SIG-M5 (cell line): ENCODE results near the gene PADI3.

Source experiments
- DNase-seq: peaks from one replicate; lab custom pipeline; 2025; lab: John Stamatoyannopoulos, UW

PADI3 gene

DNA sequence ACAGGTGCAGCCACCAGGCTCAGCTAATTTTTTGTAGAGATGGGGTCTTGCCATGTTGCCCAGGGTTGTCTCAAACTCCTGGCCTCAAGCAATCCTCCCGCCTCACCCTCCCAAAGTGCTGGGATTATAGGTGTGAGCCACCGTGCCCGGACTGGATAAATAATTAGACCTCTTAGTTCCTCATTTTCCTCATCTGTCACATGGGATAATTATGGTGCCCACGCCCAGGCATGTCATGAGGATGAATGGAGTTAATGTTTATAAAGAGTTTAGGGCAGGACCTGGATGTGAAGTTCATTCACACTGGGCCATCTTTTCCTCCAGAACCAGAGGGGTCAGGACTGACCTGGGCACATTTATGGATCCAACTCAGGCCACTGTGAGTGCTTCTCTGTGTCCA, 23.7 kb downstream of the PADI3 start:
- DNase-seq = no peak

DNA sequence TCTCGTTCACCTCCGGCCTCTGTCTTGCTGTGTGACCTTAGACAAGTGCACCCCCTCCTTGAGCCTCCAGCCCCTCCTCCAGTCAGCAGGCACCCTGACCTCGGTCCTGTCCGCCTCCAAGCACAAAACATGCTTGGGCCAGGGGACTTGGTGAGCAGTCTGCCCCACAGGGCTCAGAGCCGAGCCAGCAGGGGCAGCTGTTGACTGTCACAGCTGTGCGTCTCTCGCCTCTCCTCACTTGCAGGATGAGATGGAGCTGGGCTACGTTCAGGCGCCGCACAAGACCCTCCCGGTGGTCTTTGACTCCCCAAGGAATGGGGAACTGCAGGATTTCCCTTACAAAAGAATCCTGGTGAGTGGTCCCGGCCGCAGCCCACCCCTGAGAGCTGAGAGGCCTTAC, 24.2 kb downstream of the PADI3 start:
- no peak for DNase-seq

DNA sequence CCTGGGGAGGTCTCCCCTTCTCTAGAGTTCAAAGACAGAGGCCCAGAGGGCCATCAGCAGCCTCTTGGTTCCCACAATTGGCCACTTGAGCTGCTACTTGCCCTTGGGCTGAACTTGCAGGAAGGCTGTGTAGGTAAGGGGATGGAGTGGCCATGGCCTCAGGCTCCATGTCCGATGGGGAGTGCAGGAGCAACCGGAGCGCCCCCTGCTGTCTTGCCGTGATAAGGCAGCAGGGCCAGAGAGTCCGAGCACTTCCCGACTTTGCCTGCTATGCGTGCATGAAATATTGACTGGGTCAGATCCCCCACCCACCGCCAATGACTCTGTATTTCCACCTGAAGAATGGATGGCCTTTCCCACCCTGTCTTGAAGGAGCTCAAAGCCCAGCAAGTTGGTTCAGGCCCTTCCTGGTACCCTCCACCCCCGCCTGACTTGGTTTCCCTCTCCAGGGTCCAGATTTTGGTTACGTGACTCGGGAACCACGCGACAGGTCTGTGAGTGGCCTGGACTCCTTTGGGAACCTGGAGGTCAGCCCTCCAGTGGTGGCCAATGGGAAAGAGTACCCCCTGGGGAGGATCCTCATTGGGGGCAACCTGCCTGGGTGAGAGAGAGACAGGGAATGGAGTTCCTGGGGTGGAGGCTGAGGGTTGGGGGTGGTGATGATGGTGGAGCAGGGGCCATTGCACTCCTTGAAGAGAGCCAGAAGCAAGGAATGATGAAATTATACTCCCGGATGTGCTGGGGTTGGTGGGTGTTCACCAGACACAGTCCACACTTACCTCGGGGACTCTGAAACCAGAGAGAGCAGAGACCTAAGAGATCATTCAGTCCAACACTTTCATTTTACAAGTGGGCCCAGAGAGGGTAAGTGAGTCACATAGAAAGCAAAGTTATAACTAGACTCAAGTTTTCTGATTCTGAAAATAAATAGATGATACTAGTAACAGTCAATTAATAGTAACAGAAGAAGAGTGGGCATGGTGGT, 25.6 kb downstream of the PADI3 start:
- no peak for DNase-seq

DNA sequence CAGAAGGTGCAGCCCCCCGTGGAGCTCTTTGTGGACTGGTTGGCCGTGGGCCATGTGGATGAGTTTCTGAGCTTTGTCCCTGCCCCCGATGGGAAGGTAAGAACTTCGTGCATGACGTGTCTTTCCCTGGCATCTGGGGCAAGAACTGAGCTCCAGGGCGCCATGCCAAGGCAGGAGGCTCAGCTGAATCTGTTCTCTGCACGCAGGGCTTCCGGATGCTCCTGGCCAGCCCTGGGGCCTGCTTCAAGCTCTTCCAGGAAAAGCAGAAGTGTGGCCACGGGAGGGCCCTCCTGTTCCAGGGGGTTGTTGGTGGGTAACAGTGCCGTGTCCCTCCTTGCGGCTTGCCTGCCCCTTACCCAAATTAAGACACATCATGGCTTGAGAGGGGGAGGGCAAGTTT, 27.7 kb downstream of the PADI3 start:
- DNase-seq = no peak

DNA sequence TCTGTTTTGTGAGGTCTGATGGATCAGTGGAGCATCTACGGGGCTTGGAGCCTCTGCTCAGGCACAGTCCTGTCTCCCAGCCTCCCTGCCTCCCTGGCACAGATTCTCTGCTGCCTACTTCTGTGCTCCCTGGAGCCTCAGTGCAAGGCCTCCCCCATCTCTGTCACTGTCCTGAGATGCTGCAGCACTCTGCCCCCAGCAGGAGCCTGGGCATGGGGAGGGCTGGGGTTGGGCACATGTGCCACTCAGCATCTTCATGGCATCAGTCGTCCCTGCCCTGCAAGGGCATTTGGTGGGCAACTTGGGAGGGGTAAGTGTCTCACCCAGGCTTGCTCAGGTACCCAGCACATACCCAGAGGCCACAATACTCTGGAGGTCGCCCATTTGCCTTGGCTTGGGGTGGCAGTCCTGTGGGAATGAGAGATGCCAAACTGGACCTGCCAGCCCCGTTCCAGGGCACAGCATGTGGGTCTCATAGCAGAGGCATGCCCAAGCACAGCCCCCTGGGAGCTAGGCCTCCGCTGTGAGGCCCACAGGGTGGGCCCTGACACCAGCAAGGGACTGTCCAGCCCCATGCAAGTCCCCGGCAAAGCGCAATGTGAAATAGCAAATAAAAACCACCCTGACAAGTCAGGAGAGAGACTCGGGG, 28.7 kb downstream of the PADI3 start:
- DNase-seq = no peak

DNA sequence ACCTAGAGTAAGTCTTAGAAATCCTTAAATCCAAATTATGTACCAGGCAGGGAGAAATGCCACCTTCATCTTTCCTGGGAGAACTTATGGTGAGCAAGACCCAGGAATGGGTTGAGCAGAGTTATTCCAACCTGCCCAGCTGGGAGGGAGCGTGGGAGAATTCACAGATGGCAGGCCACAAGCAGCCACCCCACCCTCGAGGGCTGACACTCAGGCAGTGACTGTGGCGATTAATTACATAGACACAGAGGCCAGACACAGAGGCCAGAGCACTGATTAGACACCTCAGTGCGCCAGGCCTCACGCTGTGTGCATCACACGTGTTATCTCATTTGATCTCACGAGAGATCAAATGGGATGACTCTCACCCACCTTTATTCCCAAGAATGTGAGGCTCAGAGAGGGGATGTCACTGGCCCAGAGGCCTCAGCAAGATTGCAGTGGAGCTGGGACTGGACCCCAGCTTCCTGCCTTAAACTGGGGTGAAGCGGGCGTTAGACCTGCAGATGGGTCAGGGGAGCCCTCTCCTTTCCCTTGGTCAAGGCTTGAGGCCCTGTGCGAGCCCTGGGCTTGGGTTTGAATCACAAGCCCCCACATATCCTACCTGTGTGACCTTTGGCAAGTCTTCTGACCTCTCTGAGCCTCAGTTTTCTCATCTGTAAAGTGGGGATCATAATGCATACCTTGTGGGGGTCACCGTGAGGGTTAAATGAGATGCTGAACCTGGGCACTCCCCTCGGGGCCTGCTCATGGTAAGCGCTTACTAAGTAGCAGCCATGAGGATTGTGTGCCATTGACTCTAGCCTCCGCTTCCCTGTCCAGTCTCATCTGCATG, 30.3 kb downstream of the PADI3 start:
- DNase-seq = no peak

DNA sequence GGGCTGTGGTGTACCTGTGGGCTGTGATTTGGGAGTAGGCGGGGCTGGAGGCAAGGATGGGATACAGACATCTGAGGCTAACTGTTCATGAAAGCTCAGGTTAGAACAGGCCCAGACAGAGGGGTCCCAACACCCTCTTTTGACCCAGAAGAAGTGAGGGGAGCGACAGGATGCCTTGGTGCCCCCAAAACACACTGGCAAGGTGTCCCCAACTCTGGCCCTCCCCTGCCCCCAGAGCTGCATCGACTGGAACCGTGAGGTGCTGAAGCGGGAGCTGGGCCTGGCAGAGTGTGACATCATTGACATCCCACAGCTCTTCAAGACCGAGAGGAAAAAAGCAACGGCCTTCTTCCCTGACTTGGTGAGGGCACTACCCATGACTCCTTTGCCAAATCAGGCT, 31.5 kb downstream of the PADI3 start:
- no peak for DNase-seq

DNA sequence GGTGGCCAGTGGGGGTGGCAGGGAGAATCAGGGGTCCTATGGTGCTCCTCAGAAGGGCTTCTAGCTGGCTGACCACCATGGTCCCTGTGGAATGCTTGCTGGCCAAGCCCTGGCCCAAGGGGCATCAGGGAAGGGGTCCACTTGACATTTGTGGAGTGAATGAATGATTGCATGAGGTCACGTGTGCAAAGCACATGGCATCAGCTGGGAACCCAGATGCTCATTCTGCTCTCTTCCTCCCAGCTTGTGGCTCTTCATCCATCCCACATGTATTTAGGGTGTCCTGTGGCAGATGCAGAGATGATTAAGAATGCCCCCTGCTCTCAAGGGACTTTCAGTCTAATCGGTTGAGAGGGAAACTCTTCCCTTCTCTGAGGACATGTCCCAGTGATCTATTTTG, 32.0 kb downstream of the PADI3 start:
- DNase-seq = no peak

DNA sequence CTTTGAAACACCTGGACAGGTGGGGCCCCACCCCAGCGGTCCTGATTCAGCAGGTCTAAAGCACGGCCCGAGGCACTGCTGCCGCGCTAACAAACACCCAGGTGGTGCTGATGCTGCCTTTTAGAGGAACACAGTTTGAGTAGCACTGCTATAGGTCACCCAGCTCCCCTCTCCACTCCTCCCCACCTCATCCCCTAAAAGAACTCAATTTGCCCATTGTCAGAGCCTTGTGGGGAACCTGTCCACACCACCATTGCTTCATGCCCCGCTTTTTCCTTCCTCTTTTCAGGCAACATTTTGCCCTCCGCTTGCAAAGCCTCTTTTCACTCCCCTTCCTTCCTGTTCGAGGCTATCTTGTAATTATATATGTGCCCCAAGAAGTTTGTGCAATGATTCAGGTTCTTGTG, 32.9 kb downstream of the PADI3 start:
- peak; percentile 93 for DNase-seq

DNA sequence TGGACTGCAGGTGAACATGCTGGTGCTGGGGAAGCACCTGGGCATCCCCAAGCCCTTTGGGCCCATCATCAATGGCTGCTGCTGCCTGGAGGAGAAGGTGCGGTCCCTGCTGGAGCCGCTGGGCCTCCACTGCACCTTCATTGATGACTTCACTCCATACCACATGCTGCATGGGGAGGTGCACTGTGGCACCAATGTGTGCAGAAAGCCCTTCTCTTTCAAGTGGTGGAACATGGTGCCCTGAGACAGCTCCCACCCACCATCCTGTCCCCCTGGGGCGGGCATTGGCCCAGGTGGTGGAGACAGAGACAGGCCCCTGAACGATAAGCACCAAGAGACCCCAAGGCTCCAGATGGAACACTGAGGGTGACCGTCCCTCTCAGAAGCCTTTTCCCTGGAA, 33.9 kb downstream of the PADI3 start:
- no peak for DNase-seq

DNA sequence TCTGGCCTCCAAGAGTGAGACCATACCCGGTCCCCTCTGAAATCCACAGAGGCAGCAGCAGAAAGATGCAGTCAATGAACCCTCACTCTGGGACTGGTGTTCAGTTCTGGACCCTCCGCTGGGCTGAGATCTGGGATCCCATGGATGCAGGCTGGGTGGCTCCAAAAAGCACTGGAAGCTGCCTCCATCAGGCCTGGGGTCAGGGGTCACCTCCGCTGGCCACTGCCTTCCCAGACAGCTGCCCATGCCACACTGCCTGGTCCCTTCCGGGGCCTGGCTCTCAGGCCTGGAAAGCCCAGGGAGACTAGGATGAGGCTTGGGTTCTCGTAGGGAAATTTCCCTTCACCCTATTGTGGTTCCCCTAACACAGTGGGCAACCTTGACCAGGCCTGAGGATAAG, 37.7 kb downstream of the PADI3 start:
- no peak for DNase-seq

DNA sequence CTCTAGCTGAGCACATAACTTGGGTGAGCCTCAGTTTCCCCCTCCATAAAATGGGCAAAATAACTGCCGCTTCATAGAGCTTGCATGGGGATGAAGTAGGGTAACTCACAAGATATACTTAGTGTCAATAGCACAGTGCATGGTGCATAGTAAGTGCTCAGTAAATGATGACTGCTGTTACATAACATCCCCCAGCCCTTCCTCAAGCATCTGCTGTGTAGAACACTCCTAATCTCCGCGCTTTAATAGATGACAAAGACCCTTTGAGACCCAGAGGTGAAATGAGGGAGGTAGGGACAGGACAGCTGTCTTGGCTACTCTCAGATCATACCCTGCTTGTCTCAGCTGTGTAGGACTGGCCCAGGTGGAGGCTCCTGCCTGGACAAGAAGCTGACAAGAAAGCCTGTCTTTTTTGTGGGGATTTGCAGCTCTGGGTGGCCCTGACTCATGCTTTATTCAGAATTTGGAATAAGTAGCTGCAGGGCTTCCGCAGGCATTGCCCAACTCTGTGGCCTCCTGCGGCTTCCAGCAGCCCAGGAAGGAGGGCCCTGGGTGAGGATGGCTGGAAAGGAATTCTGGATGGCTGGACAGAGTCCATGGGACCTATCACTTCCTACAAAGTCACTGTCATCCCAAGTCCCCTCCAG, 38.4 kb downstream of the PADI3 start:
- DNase-seq = no peak

DNA sequence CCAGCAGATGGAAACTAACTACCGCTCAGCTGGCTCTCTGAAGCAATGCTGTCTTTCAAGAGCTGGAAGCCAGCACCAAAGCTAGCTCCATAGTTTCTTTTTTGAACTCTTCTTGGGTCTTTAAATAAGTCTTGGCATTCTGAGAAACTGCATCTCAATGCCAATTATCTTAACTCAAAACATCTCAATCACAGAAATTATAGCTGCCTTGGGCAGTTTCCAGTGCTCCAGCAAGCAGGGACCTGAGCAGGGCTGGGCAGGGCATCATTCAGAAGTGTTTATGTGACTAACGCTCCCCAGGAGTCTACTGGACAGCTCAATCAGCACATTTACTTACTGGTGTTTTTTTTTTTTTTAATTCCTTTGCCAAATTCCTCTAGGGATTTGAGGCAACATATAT, 40.8 kb downstream of the PADI3 start:
- DNase-seq = no peak

DNA sequence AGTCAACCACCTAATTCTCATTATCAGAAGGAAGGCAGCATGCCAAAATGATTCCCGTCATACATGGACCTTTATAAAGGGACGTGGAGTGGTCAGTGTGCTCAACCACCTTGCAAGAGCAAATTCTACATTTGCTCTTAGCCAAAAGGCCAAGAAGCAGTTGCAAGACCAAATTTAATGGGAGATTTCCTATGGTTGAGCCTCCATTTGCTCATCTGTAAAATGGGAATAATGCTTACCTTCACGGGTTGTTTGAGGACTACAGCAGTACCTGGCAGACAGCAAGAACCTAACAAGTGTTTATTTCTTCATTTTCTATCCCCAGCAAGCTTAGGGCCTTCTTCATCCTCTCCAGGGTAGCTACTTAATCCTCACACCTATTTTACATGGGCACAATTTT, 41.7 kb downstream of the PADI3 start:
- DNase-seq = no peak

DNA sequence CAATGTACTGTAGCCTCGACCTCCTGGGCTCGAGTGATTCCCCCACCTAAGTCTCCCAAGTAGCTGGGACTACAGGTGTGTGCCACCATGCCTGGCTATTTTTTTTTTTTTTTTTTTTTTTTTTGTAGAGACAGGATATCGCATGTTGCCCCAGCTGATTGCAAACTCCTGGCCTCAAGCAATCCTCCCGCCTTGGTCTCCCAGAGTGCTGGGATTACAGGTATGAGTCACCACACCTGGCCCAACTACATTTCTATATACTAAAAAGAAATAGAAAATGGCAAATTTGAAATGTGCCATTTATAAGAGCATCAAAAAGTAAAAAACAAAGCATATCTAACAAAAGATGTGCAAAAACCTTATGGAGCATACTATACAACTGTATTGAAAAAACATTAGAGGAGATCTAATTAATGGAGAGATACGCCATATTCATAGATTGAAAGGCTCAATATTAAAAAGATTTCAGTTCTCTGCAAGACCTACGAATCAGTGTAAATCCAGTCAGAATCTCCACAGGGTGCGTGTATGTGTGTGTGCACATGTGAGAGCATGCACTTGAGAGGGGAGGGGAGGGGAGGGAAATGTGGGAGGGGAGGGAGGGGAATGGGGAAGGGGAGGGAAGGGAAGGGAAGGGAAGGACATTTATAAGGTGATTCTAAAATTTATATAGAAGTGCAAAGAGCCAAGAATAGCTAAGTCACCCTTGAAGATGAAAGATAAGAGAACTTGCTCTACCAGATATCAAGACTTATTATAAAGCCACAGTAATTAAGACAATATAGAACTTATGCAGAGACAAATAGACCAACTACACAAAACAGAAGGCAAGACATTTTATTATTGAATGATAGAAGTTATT, 43.6 kb downstream of the PADI3 start:
- DNase-seq = no peak

DNA sequence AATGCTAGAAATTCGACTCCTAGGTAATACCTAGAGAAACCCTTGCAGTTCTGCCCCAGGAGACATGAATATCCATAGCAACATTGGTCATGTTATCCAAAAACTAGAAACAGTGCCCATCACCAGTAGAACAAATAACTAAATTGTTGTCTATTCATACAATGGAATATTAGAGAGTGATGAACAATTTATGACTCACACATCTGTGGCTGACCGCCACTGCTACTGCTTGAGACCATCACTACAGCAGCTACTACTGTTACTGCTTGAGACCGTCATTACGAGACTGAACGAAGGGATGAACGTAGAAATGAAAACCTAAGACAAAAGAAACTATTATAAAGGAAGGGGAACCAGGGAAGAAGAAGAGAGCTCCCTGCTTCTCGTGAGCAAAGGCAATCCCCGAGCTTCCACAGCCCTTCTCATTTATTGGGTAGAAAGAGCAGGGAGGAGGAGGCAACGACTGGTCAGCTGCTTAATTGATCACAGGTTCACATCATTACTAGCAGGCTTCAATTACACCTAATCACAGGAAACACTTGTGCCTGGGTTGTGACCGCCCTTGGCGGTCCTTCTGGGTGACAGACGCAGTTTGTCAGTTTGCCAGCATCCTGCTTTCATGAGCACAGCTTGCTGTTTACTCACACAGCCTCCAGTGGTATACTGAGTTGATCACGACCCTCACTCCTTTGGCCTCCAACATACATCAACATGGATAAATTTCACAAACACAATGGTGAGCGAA, 45.0 kb downstream of the PADI3 start:
- DNase-seq = no peak

DNA sequence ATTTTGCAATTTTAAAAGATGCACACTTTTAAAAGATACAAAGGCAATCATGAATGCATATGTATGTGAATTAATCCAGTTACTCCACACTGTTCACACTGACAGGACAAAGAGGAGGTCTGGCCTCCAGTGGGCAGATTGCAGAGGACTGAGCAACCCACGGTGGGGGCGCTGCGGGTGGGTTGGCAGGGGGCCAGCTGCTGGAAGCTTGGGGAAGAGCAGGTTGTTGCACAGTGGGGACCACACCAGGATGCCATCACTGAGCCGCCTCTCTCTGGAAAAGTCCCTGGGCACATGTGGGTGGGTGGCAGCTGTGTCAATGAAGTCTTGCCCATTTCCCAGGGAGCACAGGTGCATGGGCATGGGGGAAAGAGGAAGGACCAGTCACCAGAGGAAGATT, 46.4 kb downstream of the PADI3 start:
- no peak for DNase-seq

DNA sequence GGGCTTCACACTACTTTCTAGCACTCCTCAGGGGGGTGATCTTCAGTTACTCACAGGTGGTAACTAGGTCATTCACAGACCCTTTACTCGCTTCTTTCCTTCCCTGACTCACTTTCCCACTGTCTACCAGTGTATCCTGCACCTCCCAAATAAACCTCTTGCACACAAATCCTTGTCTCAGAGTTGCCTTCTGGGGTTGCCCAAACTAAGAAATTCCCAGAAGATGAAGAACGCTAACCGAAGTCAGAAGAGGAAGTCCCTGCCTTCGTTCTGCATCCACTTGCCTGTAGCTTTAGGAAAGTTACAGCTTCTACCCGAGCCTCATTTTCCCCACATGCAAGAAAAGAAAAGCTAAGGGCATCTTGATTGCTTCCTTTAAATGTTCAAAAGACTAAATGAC, 47.2 kb downstream of the PADI3 start:
- no peak for DNase-seq

DNA sequence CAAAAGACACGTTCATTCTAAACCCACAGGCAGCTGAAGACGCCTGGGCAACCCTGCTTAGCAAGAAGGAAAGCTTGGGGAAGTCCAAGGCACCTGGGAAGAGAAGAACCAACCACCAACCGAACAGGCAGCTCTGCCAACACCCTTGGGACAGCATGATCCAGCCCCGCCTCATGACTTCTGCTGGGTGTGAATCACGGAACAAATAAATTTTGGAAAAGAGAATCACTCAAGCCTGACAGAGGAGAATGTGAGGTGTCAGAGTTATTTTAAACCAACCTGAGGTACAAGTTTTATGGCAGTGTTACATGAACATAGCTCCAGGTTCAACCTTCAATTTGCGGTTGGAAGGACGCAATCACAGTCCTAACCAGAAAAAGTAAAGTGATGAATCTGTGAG, 49.1 kb downstream of the PADI3 start:
- no peak for DNase-seq

DNA sequence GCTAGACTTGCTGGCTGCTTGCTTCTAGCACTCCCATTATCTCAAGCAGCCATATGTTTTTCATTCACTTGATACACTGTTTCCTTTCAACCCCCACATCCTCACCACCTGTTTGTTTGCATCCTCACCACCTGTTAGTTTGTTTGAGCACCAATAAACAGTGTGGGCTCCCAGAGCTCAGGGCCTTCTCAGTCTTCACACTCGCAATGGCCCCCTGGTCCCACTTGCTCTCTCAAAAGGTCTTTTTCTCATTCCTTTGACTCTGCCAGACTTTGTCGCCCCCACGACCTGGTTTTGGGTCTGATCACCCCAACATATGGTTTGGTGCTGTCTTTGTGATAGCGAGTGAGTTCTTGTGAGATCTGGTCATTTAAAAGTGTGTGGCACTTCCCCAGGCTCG, 52.9 kb downstream of the PADI3 start:
- no peak for DNase-seq
